HepG2 (cell line): ENCODE data around the gene MYO16. TPM values are rescaled to one million over a fixed set of nuclear protein-coding genes. Genes with fewer than 3 reads are reported as not detected.

Experiments used
- ATAC-seq: fragments of 200-7000 bp; cut with Tn5 transposase; 3 replicates; pipeline ENCODE4 v1.9.1; 2020; ENCODE audit warnings: mild to moderate bottlenecking, moderate library complexity
- BruUV-seq: library from RNA; stranded (reverse); fragments of 400-500 nt; replicated peaks from 2 replicates; lab custom pipeline; 2021; lab: Mats Ljungman, UMichigan
- CTCF ChIA-PET: fragments of 300-600 bp; formaldehyde crosslinking; extraction: SDS; loops from one replicate; lab custom pipeline; 2021; ENCODE audit warnings: low total read pairs, inconsistent platforms, low intra/inter-chr PET ratio; lab: Yijun Ruan, JAX
- POLR2A ChIA-PET: fragments of 350-600 bp; sonication (Branson Sonifier 250); formaldehyde crosslinking; loops from one replicate; lab custom pipeline; 2020; ENCODE audit warnings: antibody characterized with exemption, inconsistent platforms; lab: Yijun Ruan, JAX
- DNase-seq: peaks from one replicate; pipeline ENCODE4 v3.0.0-alpha.2; 2015; ENCODE audit warnings: low spot score
- FAIRE-seq: peaks from 3 replicates; lab custom pipeline; 2011; peaks lifted over from hg19 to GRCh38; lab: Jason Lieb, UNC
- H2AFZ ChIP-seq: one replicate; pipeline ENCODE4 v1.6.1; 2011; ENCODE audit warnings: low read length, inconsistent platforms
- H3K27ac ChIP-seq: fragments of 300-600 bp; 3 replicates; pipeline ENCODE4 v1.8.0; 2011; ENCODE audit warnings: mixed run types, mild to moderate bottlenecking, mixed read lengths, low read length, inconsistent platforms; ENCODE audit not compliant: insufficient read depth; ENCODE audit errors: extremely low read length
- H3K27me3 ChIP-seq, 2 experiments: fragments of 200-600 bp in 1 of 2; 2 replicates in 1 of 2; 3 replicates in 1 of 2; pipeline versions ENCODE4 v1.6.0 to v1.8.0; 2011; ENCODE audit warnings: low read length in 2 of 2, mild to moderate bottlenecking in 2 of 2, moderate library complexity in 2 of 2, inconsistent platforms in 1 of 2; ENCODE audit not compliant: insufficient read depth in 2 of 2, control insufficient read depth in 1 of 2
- H3K36me3 ChIP-seq, 2 experiments: fragments of 200-600 bp in 1 of 2; replicated peaks in 1 of 2; 2 replicates in 1 of 2; 3 replicates in 1 of 2; pipeline versions ENCODE4 v1.5.1 to v1.8.0; 2011; ENCODE audit warnings: low read length in 2 of 2, inconsistent platforms in 1 of 2; ENCODE audit not compliant: insufficient read depth in 2 of 2, control insufficient read depth in 1 of 2
- H3K4me1 ChIP-seq: 2 replicates; pipeline ENCODE4 v1.5.1; 2012; ENCODE audit warnings: low read length, inconsistent platforms; ENCODE audit not compliant: insufficient read depth
- H3K4me2 ChIP-seq: 2 replicates; pipeline ENCODE4 v1.6.0; 2011; ENCODE audit warnings: low read depth, low read length, inconsistent platforms
- H3K4me3 ChIP-seq, 3 experiments: fragments of 200-600 bp in 1 of 3; sonication (generic), shearing (Covaris generic) in 1 of 3; replicated peaks in 1 of 3; 2 replicates each; pipeline ENCODE4 v1.5.1; 2011 to 2016; ENCODE audit warnings: low read length in 3 of 3, inconsistent platforms in 2 of 3, low read depth in 2 of 3, mild to moderate bottlenecking in 2 of 3, control low read depth in 1 of 3, mixed read lengths in 1 of 3; ENCODE audit not compliant: insufficient read depth in 1 of 3
- H3K79me2 ChIP-seq: one replicate; pipeline ENCODE4 v1.6.1; 2011; ENCODE audit warnings: low read length, inconsistent platforms; ENCODE audit not compliant: insufficient read depth
- H3K9ac ChIP-seq: 2 replicates; pipeline ENCODE4 v1.6.0; 2011; ENCODE audit warnings: mild to moderate bottlenecking, low read depth, low read length, inconsistent platforms; ENCODE audit not compliant: insufficient read depth
- H3K9me3 ChIP-seq: 2 replicates; pipeline ENCODE4 v1.5.1; 2012; ENCODE audit warnings: mild to moderate bottlenecking, low read length
- H4K20me1 ChIP-seq: 2 replicates; pipeline ENCODE4 v1.6.0; 2011; ENCODE audit warnings: inconsistent platforms, mild to moderate bottlenecking, low read length, moderate library complexity; ENCODE audit not compliant: insufficient read depth
- EED ChIP-seq: sonication (generic); formaldehyde crosslinking; IDR thresholded peaks from 2 replicates; pipeline ENCODE4 v1.5.0; 2020; ENCODE audit warnings: mild to moderate bottlenecking, missing genetic modification reagents
- GPN1 ChIP-seq: sonication (generic); formaldehyde crosslinking; IDR thresholded peaks from 2 replicates; pipeline ENCODE4 v1.5.1; 2020; ENCODE audit warnings: missing genetic modification reagents, borderline replicate concordance
- JUND ChIP-seq: sonication (generic); formaldehyde crosslinking; IDR thresholded peaks from 2 replicates; pipeline ENCODE4 v1.8.0; 2022; ENCODE audit warnings: mild to moderate bottlenecking, missing genetic modification reagents
- NCOA2 ChIP-seq: sonication (generic); formaldehyde crosslinking; IDR thresholded peaks from 2 replicates; pipeline ENCODE4 v1.8.0; 2022; ENCODE audit warnings: inconsistent platforms
- NR2C2 ChIP-seq: sonication (generic); formaldehyde crosslinking; IDR thresholded peaks from 2 replicates; pipeline ENCODE4 v1.4.0; 2020; ENCODE audit warnings: missing genetic modification reagents, mild to moderate bottlenecking, moderate library complexity, borderline replicate concordance
- PHB2 ChIP-seq: fragments of 450-650 bp; IDR thresholded peaks from 2 replicates; pipeline ENCODE4 v1.6.1; 2018; ENCODE audit not compliant: partially characterized antibody
- SOX6 ChIP-seq, 2 experiments: fragments of 450-650 bp in 1 of 2; sonication (generic) in 1 of 2; formaldehyde crosslinking in 1 of 2; IDR thresholded peaks; 2 replicates each; pipeline versions ENCODE4 v1.4.0 to v1.6.1; 2017 to 2020; ENCODE audit warnings: antibody characterized with exemption in 1 of 2, mild to moderate bottlenecking in 1 of 2, missing genetic modification reagents in 1 of 2
- ZNF510 ChIP-seq: sonication (generic); formaldehyde crosslinking; IDR thresholded peaks from 2 replicates; pipeline ENCODE4 v1.4.0; 2020; ENCODE audit warnings: low read depth, mild to moderate bottlenecking, missing genetic modification reagents
- ZNF569 ChIP-seq: sonication (generic); formaldehyde crosslinking; IDR thresholded peaks from 2 replicates; pipeline ENCODE4 v1.5.0; 2020; ENCODE audit warnings: mild to moderate bottlenecking, missing genetic modification reagents, moderate library complexity, borderline replicate concordance
- ZNF607 ChIP-seq: sonication (generic); formaldehyde crosslinking; IDR thresholded peaks from 2 replicates; pipeline ENCODE4 v1.5.1; 2020; ENCODE audit warnings: missing genetic modification reagents, mild to moderate bottlenecking, borderline replicate concordance
- ZNF782 ChIP-seq: sonication (generic); formaldehyde crosslinking; IDR thresholded peaks from 2 replicates; pipeline ENCODE4 v1.4.0; 2020; ENCODE audit warnings: missing genetic modification reagents, mild to moderate bottlenecking, borderline replicate concordance
- whole genome bisulfite sequencing: methylation state at CpG from one replicate; pipeline ENCODE4 v1.1.6; 2017; ENCODE audit warnings: low lambda C conversion rate; 5-methylcytosine and 5-hydroxymethylcytosine counted together
- in situ Hi-C: cut with HindIII; loops from 2 replicates; pipeline ENCODE4 v1.10.0; 2017; ENCODE audit warnings: low pct_unique_long_range_greater_than_20kb; ENCODE audit not compliant: extremely low pct_ligation_motif_present
- intact Hi-C: fragments of 100-400 bp; cut with micrococcal nuclease; formaldehyde crosslinking; loops from one replicate; pipeline ENCODE4 v1.10.0; 2022; ENCODE audit not compliant: unreplicated experiment
- polyA plus RNA-seq, 8 experiments: library from polyadenylated mRNA; depleted of rRNA in 3 of 8; stranded (reverse) in 7 of 8; unstranded in 1 of 8; fragments of >200 nt; fragmentation: Illumina TruSeq in 4 of 8; extraction: Trizol in 4 of 8; gene quantifications; 2 replicates each; pipeline versions ENCODE4 v1.2.1 to v1.2.3, GENCODE V29; 2011 to 2016; ENCODE audit warnings: low read depth in 4 of 8, missing spikeins in 1 of 8, mixed read lengths in 1 of 8; ENCODE audit not compliant: insufficient read depth in 1 of 8
- total RNA-seq, 5 experiments: library from RNA; depleted of rRNA; stranded (reverse); fragments of >200 nt; fragmentation: Illumina TruSeq; extraction: Trizol; gene quantifications; 2 replicates each; pipeline ENCODE4 v1.2.3, GENCODE V29; 2016; ENCODE audit warnings: low read depth in 1 of 5

MYO16 gene
- total and polyA plus RNA-seq, 2 of the 13 experiments (the other 11 are each of a cell fraction or from before 2014, with no cell fraction given) = not detected

- ChIA-PET POLR2A (no interaction called here), CTCF (no interaction called here)
- no peak for ATAC-seq
- Histone ChIP-seq H3K4me2 (no peak overlapping the region), H3K79me2 (no peaks in the 10 kb centered on the region), H3K9me3 (no peaks in the 10 kb centered on the region), H3K27ac (no peak overlapping the region), H4K20me1 (no peaks in the 10 kb centered on the region), H3K4me3 (no peak overlapping the region), H3K9ac (no peak overlapping the region), H3K27me3 (no peaks in the 10 kb centered on the region), H3K36me3 (no peaks in the 10 kb centered on the region), H2AFZ (no peak overlapping the region), H3K4me1 (no peaks in the 10 kb centered on the region)
- TF ChIP-seq ZNF569 (CRISPR knock-in tag) (no peak), PHB2 (no peak)
- intact Hi-C loops (no loop called here), in situ Hi-C loops (no loop called here)
- FAIRE-seq = no peak
- DNase-seq = no peak
- no TSS peak for BruUV-seq
These were observed 303.6 kb downstream of the MYO16 start for GRCh38 chr13:108933061-108933460.

- no peaks in the 10 kb centered on the region for H3K36me3 ChIP-seq
- in situ Hi-C loops (no loop called here), intact Hi-C loops (no loop called here)
- H4K20me1 ChIP-seq = no peaks in the 10 kb centered on the region
- H2AFZ ChIP-seq = no peak overlapping the region
- H3K79me2 ChIP-seq = no peaks in the 10 kb centered on the region
- no peaks in the 10 kb centered on the region for H3K27me3 ChIP-seq
- no peak overlapping the region for H3K4me3 ChIP-seq
- ChIA-PET CTCF (no interaction called here), POLR2A (no interaction called here)
- no peak for ATAC-seq
- TF ChIP-seq NR2C2 (no peak), GPN1 (CRISPR knock-in tag) (no peak), ZNF782 (CRISPR knock-in tag) (no peak), EED (CRISPR knock-in tag) (no peak), ZNF607 (no peak), JUND (CRISPR knock-in tag) (no peak), ZNF510 (CRISPR knock-in tag) (no peak), SOX6 (IDR thresholded peaks at IDR 0.05) (no peak), SOX6 (CRISPR knock-in tag; IDR thresholded peaks at IDR 0.05) (no peak), NCOA2 (CRISPR knock-in tag) (no peak)
- no peak overlapping the region for H3K4me2 ChIP-seq
- no peak overlapping the region for H3K9ac ChIP-seq
- no peak for DNase-seq
- no peak overlapping the region for H3K27ac ChIP-seq
- WGBS = 0% methylated on average over 1 of the region's 1 CpG
- FAIRE-seq = no peak
- BruUV-seq = no TSS peak
- H3K9me3 ChIP-seq = no peaks in the 10 kb centered on the region
- no peaks in the 10 kb centered on the region for H3K4me1 ChIP-seq
These were observed 308.7 kb downstream of the MYO16 start for GRCh38 chr13:108938155-108938554.
